Dermis microvascular lymphatic vessel endothelial cell (primary cell): ENCODE results near the gene TANC1. TPM values are rescaled to one million over a fixed set of nuclear protein-coding genes. Genes with fewer than 3 reads are reported as not detected.

Experiments used
- DNase-seq, 2 donors: peaks; one replicate each; pipeline versions ENCODE4 v3.0.0 to v3.0.0-alpha.2; 2010; ENCODE audit warnings: low read depth in 2 of 2
- total RNA-seq: library from RNA; depleted of rRNA; stranded (reverse); fragments of >200 nt; gene quantifications from 2 replicates; pipeline ENCODE4 v1.2.1, GENCODE V29; 2014

The TANC1 gene
- 49.7 and 85.7 TPM in 2 replicates for total RNA-seq

GRCh38 chr2:158968396-158969161 is at the start of gene TANC1:
TSS of gene TANC1 (plus strand) at chr2:158968640. CDS start at chr2:159065911, 97,271 bp downstream.
- DNase-seq, result peak; percentile 71 to 93

GRCh38 chr2:158921599-158922408 is 46.6 kb upstream of the TANC1 start:
- no peak for DNase-seq

DNA sequence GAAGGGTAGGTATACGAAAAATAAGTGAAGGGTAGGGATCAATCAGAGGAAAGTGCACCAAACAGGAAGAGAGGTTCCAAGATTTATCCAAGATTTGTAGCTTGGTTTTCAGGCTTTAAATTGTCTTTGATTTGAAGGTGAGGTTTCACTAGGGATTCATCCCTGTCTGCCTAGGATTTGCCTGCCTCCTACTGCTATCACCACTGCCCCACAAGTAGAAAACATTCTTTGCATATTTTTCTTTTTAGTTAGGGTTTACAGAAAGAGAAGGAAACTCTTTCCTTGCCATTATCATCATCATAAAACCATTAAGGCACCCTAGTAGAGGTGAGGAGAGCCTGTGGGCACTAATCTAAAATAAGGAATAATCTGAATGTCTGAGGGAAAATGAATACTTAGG is 45.8 kb upstream of the TANC1 start:
- no peak for DNase-seq

GRCh38 chr2:158923180-158923594 is 45.3 kb upstream of the TANC1 start:
- peak in 1 of 2 donors; percentile 19 for DNase-seq

DNA sequence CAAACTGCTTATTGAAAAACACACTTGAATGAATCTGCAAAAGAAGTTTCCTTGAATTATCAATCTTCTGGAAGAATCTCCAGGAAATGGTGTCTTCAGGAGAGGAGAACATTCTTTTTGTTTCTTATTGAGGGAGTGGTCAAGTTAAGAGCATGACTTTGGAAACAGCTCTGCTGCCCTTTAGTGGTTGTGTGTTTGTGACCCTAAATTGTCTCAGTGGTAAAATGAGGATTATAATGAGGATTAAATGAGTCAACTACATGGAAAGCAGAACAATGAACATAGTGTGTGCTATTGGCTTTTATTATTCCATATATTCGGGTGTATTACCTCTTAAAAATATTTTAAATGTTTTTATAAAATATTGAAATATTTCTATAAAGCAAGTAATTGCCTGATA is 44.8 kb upstream of the TANC1 start:
- no peak for DNase-seq

GRCh38 chr2:158926478-158926948 is 41.9 kb upstream of the TANC1 start:
- DNase-seq, result peak in 1 of 2 donors; percentile 75

- no peak for DNase-seq
These were observed 39.9 kb upstream of the TANC1 start for GRCh38 chr2:158928515-158928914.

- no peak for DNase-seq
These were observed 39.5 kb upstream of the TANC1 start for GRCh38 chr2:158928965-158929364.

GRCh38 chr2:158931572-158931971 is 36.9 kb upstream of the TANC1 start:
- peak in 1 of 2 donors; percentile 74 for DNase-seq

DNA sequence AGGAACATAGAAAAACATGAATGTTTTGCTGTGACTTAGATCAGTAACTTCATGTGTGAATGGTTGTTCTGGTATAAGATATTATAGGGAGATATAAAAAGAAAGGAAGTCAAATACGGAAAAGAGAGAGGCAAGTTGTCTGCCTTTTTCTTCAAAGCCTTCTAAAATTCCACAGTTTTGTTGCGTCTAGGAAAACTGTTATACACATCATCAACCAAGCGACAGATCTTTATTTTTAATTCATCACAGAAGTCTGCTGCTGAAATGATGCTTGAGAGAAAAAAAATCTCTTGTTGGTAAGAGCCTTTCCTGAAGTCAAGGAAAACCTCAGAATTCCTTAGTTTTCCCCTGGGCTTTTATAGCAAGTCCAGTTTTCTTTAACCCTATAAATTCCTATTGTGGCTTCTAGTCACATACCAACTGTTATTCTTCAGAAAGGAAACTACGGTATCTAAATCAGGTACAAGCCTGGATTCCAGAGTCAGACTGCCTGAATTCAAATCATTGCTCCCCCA is 36.3 kb upstream of the TANC1 start:
- peak in 1 of 2 donors; percentile 38 for DNase-seq

DNA sequence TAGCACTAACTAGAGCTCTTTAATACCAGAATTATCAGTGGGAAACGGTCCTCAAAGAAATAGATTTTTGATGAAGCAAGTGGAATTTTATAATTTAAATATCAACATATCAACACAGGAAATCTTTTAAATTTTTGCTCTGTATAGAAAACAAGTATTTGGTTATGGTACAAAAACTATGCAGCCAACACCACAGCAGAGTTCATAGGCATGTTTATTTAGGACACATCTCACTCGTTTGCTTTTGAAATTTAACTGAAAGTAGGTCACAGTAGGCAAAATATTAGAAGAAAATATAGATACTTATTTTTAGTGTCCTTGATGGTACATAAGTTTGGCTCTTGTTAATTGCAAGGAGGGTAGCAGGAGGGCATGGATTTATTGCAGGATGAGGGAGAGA is 34.3 kb upstream of the TANC1 start:
- DNase-seq, result no peak

DNA sequence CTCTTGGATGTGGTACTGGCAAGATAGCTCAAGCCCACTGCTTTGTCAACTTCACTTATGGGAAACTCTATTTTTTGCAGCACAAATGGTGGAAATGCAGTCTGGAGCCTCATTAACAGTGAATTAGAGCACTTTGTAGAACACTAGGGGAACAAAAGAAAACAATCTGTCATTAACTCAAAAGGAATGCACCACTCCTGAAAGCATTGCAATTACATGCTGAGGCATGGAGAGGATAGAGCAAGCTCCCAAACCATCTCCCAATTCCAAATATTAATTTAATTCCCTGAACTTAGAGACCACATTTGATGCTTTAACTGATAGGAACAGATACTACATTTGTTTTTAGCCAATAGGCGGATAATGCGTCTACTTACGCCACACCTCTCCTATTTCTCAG is 32.8 kb upstream of the TANC1 start:
- no peak for DNase-seq

GRCh38 chr2:158936978-158937377 is 31.5 kb upstream of the TANC1 start:
- peak; percentile 98 to 99 for DNase-seq

DNA sequence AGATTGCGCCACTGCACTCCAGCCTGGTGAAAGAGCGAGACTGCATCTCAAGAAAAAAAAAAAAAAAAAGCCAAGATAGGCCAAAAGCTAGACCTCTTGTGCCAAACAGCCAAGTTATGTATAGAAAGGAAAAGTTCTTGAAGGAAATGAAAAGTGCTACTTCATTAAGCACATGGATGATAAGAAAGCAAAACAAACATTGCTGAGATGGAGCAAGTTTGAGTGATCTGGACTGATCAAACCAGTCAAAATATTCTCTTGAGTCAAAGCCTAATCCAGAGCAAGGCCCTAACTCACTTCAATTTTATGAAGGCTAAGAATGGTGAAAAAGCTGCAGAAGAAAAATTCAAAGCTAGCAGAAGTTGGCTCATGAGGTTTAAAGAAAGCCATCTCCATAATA is 28.1 kb upstream of the TANC1 start:
- DNase-seq, result no peak

GRCh38 chr2:158943973-158944372 is 24.5 kb upstream of the TANC1 start:
- DNase-seq, result no peak

DNA sequence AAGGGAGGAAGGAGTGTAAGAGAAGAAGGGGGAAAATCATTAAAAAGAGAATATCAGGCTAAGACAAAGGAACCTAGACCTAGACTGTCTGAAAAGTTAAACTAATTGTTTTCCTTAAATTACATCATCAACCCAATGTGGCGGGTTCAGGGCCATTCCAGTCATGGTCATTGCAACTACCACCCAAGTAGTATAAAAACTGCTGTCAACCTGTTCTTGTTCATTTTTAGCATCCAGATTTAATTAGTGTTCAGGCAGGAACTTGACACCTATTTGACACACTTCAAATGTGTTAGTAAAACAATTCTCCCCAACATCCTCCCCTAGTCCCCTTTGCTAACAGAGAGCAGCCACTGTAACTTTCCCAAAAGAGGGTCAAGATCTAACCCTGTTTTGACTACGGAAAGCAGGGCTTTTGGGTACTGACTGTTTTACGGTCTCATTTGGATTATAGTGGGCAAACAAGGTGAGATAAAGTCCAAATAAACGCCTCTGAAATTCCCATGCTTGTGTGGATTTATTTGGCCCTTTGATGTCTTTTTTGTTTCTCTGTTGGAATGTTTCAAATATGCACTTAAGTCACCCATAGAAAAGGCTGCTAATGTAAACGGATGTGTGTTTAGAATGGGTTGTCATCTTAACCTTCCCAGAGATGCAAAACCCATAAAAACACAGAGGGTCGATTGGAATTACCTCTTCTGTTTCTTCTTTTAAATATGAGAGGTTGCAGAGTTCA is 19.3 kb upstream of the TANC1 start:
- DNase-seq, result no peak

DNA sequence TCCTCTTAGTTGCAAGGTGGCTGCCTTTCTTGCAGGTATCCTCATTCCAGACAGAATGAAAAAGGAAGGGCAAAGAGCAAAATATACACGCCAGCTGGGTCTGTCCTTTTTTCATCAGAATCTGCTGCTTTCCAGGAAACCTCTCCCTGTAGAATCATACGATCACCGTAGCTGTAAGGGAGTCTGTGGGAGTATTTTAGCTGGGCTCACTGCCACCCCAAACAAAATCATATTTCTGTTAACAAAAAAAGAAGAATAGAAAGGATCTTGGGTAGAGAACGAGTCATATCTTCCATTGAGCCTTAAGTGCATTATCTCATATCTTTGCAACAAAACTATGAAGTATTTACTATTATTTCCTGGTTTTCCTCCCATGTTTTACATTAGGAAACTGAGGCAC is 15.0 kb upstream of the TANC1 start:
- peak in 1 of 2 donors; percentile 82 for DNase-seq

GRCh38 chr2:158953926-158954763 is 14.3 kb upstream of the TANC1 start:
- peak in 1 of 2 donors; percentile 90 for DNase-seq

- no peak for DNase-seq
These were observed 12.5 kb upstream of the TANC1 start for GRCh38 chr2:158955842-158956365.

- no peak for DNase-seq
These were observed 10.1 kb upstream of the TANC1 start for GRCh38 chr2:158958365-158958764.
